Measurements from ENCODE around the gene SLC2A8.

Gene SLC2A8

DNA sequence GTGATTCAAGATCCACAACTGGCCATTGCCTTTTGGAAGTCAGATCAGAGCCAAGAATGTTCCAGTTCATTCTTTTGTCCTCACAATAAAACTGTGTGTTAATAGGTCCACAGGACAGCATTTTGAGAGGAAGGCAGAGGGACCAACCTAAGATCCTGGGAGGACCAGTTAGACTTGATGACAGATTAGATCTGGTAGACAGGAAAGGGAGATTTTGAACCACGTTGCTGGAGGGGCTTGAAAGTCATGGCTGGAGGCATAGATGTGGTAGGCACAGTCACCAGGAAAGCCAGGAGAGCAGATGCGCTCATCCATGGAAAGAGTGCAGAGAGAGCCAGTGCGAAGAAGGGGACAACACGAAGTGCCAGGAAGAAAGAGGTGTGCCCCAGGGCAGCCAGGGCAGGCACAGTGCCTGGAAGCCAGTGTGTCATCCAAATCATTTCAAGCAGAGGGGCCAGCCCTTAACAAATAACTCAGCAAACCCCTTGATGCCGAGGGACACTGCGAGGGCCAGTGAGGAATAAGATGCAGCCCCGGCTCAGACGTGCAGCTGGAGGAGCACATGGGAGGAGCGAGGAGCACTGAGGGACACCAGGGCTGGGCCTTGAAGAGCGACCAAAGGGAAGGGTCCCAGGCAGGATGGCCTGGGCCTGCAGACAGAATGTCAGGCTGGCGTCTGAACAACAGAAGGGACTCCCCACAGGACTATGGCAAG, 12.8 kb upstream of the SLC2A8 start:
- no peak for DNase-seq

- DNase-seq: no peak
Observed at GRCh38 chr9:127384901-127385300, 12.1 kb upstream of the SLC2A8 start.

DNA sequence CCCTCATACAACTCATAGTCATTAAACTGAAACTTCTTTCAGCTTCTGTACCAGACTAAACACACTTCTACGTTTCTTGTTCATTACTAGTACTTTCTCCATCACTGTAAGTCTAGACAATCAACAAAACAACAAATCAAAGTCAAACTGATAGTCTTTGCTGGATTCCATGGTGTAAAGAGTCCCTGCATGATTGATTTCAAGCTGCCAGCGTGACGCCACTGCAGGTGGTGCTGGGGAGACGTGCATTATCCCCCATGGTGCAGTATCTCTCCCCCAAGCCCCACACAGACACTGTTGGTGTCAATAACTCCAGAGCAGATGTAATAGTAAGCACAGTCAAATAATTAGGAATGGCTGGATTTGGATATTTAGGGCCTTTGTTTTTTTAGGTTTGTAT, 10.7 kb upstream of the SLC2A8 start:
- no peak for DNase-seq

DNA sequence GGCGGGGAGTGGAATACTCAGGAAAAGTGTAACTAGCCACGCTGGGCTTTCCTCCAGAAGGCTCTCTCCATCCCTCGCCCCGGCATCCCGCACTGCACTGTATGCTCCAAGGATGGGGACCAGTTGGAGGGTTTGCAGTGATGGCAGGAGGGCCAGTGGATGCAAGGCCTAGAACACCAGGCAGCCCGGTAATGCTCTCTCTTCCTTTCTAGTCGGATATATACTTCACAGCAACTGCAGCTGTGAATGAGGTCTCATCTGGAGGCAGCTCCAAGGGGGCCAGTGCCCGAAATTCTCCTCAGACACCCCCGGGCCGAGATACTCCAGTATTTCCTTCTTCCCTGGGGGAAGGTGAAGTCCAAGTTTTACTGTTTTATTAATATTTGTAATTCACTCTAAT, 10.0 kb upstream of the SLC2A8 start:
- DNase-seq: no peak

DNA sequence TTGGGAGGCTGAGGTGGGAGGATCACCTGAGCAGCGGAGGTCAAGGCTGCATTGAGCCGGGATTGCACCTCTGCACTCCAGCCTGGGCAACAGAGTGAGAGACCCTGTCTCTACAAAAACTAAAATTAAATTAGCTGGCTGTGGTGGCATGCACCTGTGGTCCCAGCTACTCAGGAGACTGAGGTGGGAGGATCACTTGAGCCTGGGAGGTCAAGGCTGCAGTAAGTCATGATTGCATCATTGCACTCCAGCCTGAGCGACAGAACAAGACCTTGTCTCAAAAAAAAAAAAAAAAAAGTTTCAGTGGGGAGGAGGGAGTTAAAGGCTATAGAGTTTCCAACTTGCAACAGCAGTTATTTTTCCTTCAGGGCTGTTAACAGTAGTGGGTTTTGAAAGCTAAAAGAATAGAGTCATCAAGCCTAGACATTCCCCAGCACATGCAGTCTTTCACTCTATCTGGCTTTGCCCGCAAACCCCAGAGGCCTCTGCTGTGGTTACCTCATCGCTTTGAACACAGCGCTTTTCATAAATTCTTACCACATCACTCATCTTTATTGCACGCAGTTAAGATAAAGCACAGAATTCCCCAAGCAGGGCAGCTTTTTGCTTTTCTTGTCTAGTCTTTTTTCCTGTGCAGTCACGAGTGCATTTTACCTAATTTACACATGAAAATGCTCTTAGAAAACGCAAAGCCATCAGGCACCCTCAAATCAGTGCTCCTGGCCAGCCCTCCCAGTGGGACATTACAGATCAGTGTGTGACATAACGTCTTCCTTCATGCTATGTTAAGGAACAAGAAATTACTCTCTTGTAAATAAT, 8.7 kb upstream of the SLC2A8 start:
- DNase-seq: no peak

DNA sequence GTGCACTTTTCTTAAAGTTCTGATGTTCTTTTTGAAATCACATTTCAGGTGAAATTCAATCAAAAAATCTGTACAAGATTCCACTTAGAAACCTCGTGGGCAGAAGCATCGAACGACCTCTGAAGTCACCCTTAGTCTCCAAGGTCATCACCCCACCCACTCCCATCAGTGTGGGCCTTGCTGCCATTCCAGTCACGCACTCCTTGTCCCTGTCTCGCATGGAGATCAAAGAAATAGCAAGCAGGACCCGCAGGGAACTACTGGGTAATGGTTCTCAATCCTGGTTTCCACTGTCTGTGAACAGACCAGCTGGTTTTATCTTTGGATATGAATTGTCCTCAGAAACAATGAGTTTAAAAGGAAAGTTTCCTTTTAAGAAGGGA, 8.1 kb upstream of the SLC2A8 start:
- no peak for DNase-seq

DNA sequence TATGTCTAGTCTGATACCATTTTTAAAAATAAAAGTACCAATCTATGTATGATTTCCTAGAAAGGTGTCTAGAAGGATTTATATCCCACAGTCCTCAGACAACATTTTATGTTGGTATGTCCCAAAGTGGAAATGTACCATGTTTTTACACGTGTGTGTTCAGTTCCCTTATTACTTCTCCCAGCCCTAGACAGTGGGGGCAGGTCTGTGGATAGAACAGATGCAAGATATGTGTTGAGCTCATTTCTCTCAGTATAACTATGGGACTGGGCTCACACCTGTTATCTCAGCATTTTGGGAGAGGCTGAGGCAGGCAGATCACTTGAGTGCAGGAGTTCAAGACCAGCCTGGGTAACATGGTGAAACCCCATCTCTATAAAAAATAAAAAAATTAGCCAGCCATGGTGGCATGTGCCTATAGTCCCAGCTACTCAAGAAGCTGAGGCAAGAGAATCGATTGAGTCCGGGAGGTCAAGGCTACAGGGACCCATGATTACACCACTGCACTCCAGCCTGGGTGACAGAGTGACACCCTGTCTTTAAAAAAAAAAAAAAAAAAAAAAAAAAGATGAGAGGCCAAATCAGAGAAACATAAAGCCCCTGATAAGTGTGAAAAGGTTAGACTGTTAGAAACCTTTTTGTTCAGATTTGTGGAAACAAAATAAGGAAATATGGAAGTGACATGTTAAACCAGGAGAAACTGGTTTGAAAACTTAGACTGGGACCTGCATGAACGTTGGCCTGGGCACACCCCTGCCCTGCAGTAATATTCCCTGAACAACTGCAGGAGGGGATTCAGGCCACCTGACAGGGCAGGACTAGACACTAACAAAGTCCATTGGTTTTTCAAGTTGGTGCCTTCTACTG, 7.4 kb upstream of the SLC2A8 start:
- no peak for DNase-seq

DNA sequence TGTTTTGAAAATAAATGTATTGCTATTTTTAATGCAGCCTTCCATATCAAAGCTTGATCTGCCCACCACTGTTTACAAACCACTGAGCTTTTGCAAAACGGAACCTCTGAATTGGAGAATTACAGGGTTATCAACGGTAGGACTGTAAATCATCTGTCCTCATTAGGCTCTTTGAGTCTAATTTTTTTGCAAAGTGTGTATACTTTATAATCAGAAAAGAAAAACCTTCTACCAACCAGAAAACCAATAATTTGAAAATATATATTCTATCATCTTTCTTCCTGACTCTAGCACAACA, 6.8 kb upstream of the SLC2A8 start:
- no peak for DNase-seq

- no peak for DNase-seq
Observed at GRCh38 chr9:127390563-127390962, 6.4 kb upstream of the SLC2A8 start.

DNA sequence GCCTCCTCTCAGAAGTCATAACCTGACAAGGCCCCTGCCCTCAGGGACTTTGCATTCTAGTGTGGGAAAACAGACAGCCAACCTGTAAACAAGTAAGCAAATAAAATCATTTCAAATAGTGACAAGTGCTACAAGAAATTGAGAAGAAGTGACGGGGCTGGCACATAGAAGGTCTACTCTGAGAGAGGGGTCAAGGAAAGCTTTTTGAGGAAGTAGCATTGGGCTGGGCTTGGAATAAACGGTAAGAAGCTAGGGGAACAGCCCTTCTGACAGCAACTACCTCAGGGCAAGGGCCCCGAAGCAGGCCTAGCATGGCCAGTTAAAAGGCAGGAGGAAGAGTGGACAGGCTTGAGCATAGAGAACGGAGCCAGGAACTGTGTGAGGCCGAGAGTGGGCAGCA, 4.8 kb upstream of the SLC2A8 start:
- DNase-seq: no peak

DNA sequence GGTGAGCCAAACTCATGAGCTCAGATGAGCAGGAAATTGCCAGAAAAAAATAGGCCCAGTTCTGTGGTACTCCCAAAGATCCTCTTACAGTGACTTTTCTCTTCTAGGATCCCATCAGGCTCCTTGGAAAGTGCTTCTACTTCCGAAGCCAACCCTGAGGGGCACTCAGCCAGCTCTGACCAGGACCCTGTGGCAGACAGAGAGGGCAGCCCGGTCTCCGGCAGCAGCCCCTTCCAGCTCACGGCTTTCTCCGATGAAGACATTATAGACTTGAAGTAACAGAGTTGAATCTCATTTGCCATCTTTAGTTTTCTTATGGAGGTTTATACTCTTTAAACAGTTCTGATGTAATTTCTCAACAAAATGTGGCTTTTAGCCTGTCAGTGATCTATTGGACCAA, 4.0 kb upstream of the SLC2A8 start:
- DNase-seq: no peak

- DNase-seq: no peak
Observed at GRCh38 chr9:127393645-127394044, 3.3 kb upstream of the SLC2A8 start.

- DNase-seq: no peak
Observed at GRCh38 chr9:127395497-127396252, 1.3 kb upstream of the SLC2A8 start.

GRCh38 chr9:127396253-127396807, 639 bp upstream of the SLC2A8 start:
- no peak for DNase-seq

DNA sequence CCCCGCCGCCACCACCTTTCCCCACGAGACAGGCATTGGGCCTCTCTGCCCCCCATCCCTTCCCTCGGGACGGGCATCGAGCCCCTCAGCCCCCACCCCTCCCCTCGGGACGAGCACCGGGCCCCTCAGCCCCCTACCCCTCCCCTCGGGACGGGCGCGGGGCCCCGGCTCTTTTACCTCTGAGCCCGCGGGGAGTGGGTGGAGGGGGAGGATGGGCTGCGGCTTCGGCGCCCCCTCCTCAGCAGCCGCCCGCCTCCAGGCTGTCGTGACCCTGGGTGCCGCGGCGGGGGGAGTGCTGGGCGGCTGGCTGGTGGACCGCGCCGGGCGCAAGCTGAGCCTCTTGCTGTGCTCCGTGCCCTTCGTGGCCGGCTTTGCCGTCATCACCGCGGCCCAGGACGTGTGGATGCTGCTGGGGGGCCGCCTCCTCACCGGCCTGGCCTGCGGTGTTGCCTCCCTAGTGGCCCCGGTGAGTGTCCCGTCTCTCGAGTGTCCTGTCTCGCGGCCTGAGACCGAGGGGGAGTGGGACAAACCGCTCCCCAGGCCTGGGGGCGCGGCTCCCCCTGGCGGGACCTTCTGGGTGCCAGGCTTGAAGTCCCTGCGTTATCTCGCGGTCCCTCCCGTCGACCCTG, 791 bp downstream of the SLC2A8 start:
- DNase-seq: peak; percentile 3

DNA sequence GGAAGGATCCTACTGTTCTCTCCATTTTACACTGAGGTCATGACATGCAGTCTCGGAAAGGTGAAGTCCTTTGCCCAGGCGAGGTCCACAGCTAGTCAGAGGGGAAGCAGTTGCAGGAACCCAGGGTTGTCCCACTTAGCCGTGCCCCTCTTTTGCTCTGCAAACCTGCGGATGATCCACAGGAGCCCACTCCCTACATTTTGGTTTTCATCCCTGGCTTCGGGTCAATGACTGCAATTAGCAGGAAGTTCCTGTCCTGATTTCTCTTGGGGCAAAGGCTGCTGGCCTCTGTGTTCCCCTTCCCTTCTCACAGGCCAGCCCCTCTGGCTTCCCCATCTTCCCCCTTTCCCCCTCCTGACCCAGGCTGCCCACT, 1.3 kb downstream of the SLC2A8 start:
- DNase-seq: no peak

- no peak for DNase-seq
Observed at GRCh38 chr9:127398715-127399400, 1.9 kb downstream of the SLC2A8 start.

GRCh38 chr9:127399736-127400269, 2.8 kb downstream of the SLC2A8 start:
- DNase-seq: no peak

- DNase-seq: no peak
Observed at GRCh38 chr9:127402401-127403090, 5.6 kb downstream of the SLC2A8 start.

GRCh38 chr9:127403507-127404192, 6.7 kb downstream of the SLC2A8 start:
- DNase-seq: no peak

Measured in GDM1 (cell line).